Measurements from ENCODE around the gene XIST. TPM values are rescaled to one million over a fixed set of nuclear protein-coding genes. Genes with fewer than 3 reads are reported as not detected.

Gene XIST
- total RNA-seq, 4 donors from 2014 or later = 0.19 to 99.0 (median 47.2) TPM; not detected in 1

- Histone ChIP-seq H3K4me1 (peaks cover 0 to 17% (median 3%) of the 10 kb centered on the region in 3 donors), H3K9me3 (no peaks in the 10 kb centered on the region), H3K27me3 (no peaks in the 10 kb centered on the region), H3K27ac (no peak overlapping the region), H3K36me3 (no peaks in the 10 kb centered on the region), H3K4me3 (no peak overlapping the region)
- intact Hi-C loops (cut with DNase I) = no loop called here
- DNase-seq = no peak
- TF ChIP-seq, protein P1, sequence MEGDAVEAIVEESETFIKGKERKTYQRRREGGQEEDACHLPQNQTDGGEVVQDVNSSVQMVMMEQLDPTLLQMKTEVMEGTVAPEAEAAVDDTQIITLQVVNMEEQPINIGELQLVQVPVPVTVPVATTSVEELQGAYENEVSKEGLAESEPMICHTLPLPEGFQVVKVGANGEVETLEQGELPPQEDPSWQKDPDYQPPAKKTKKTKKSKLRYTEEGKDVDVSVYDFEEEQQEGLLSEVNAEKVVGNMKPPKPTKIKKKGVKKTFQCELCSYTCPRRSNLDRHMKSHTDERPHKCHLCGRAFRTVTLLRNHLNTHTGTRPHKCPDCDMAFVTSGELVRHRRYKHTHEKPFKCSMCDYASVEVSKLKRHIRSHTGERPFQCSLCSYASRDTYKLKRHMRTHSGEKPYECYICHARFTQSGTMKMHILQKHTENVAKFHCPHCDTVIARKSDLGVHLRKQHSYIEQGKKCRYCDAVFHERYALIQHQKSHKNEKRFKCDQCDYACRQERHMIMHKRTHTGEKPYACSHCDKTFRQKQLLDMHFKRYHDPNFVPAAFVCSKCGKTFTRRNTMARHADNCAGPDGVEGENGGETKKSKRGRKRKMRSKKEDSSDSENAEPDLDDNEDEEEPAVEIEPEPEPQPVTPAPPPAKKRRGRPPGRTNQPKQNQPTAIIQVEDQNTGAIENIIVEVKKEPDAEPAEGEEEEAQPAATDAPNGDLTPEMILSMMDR (IDR thresholded peaks at IDR 0.05) = no peak
- no peak for TF ChIP-seq POLR2A (IDR thresholded peaks at IDR 0.05)
- WGBS, 2 donors = 65 to 82% methylated on average over 6 of the region's 6 CpGs
These were observed 12.2 kb downstream of the XIST start for GRCh38 chrX:73840120-73840924.

GRCh38 chrX:73839152-73839551 is 13.4 kb downstream of the XIST start:
- DNase-seq = no peak
- no peaks in the 10 kb centered on the region for H3K36me3 ChIP-seq
- H3K4me1 ChIP-seq = peaks cover 0 to 16% (median 3%) of the 10 kb centered on the region in 3 donors
- intact Hi-C loops (cut with DNase I) = no loop called here
- TF ChIP-seq, protein P1 (IDR thresholded peaks at IDR 0.05) = no peak
- TF ChIP-seq POLR2A (IDR thresholded peaks at IDR 0.05) = no peak
- WGBS, 2 donors = 70 to 79% methylated on average over 1 of the region's 1 CpG
- H3K9me3 ChIP-seq = no peaks in the 10 kb centered on the region
- H3K27ac ChIP-seq = no peak overlapping the region
- no peaks in the 10 kb centered on the region for H3K27me3 ChIP-seq
- no peak overlapping the region for H3K4me3 ChIP-seq

DNA sequence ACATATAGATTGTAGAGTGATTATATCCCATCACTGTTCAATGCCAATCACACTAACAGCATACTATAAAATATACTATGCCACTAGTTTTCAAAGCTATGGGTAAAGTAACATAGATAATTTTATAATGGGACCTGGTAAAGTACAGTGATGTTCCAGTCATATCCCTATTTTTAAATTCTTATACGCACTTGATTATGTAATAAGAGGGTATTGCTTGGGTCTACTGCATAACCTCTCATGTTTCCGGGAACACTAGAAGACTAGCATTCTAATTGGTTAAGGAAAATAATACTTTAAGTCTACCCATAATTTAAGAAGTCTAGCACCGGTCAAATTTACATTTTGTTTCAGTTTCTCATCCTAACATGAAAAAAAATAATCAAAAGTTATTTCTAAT is 14.4 kb downstream of the XIST start:
- no peak for TF ChIP-seq POLR2A (IDR thresholded peaks at IDR 0.05)
- TF ChIP-seq, protein P1 (IDR thresholded peaks at IDR 0.05) = no peak
- H3K27me3 ChIP-seq = no peaks in the 10 kb centered on the region
- peaks cover 0 to 13% (median 3%) of the 10 kb centered on the region in 3 donors for H3K4me1 ChIP-seq
- 81 to 98% methylated on average over 3 of the region's 3 CpGs for WGBS, 2 donors
- H3K9me3 ChIP-seq = no peaks in the 10 kb centered on the region
- H3K27ac ChIP-seq = no peak overlapping the region
- intact Hi-C loops (cut with DNase I) = no loop called here
- no peaks in the 10 kb centered on the region for H3K36me3 ChIP-seq
- no peak for DNase-seq
- no peak overlapping the region for H3K4me3 ChIP-seq

DNA sequence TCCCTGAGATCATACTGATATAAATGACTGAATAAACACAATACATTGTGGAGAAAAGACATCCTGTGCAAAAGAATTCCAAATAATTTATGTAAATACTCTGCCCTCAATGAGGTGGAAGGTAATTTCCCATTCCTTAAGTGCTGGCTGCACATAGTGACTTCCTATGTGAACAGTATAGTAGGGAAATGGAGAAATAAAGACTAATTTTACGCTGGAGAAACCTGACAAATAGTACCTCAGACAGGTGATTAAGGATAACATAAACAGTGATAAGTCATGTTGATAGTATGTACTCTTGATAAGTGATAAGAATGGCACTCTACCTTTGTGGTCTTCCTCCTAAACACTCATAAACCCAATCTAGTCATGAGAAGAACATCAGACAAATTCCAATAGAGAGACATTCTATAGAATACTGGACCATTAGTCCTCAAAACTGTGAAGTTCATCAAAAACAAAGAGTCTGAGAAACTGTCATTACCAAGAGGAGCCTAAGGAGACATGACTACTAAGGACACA is 15.5 kb downstream of the XIST start:
- H3K27me3 ChIP-seq = no peaks in the 10 kb centered on the region
- TF ChIP-seq, protein P1 (IDR thresholded peaks at IDR 0.05) = no peak
- no peak for TF ChIP-seq POLR2A (IDR thresholded peaks at IDR 0.05)
- H3K36me3 ChIP-seq = no peaks in the 10 kb centered on the region
- 38 to 54% methylated on average over 1 of the region's 1 CpG for WGBS, 2 donors
- DNase-seq = no peak
- H3K4me3 ChIP-seq = no peak overlapping the region
- H3K4me1 ChIP-seq = peaks cover 0 to 3% (median 0%) of the 10 kb centered on the region in 3 donors
- intact Hi-C loops (cut with DNase I) = no loop called here
- H3K27ac ChIP-seq = no peak overlapping the region
- no peaks in the 10 kb centered on the region for H3K9me3 ChIP-seq

DNA sequence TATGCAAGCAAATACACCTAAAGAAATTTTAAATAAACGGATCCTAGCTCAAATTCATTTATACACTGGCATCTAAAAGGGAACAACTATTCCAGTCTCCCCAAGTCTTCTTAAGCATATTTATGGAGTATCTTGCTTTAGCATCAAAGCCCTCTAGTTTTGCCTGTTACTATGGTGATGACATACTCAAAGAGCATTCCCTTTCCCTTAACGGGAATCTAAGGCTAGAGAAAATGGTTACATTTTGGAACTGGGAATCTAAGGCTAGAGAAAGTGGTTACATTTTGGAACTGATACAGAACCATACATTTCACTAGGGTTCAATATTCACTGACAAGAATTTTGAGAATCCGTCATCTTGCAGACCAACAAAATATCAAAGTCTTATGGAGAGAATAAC is 18.3 kb downstream of the XIST start:
- DNase-seq = no peak
- Histone ChIP-seq H3K4me3 (no peak overlapping the region), H3K36me3 (no peaks in the 10 kb centered on the region), H3K4me1 (no peaks in the 10 kb centered on the region), H3K27me3 (no peaks in the 10 kb centered on the region), H3K9me3 (no peaks in the 10 kb centered on the region), H3K27ac (no peak overlapping the region)
- intact Hi-C loops (cut with DNase I) = no loop called here
- 74 to 76% methylated on average over 3 of the region's 3 CpGs for WGBS, 2 donors
- TF ChIP-seq, protein P1 (IDR thresholded peaks at IDR 0.05) = no peak
- no peak for TF ChIP-seq POLR2A (IDR thresholded peaks at IDR 0.05)

Data from esophagus squamous epithelium (tissue), 5 donors.